PC-3 (cell line): ENCODE measurements around the gene REC114.

Source experiments
- EZH2 ChIP-seq: fragments of 300-600 bp; sonication (generic); IDR thresholded peaks from one replicate; pipeline ENCODE4 v1.6.1; 2017; ENCODE audit warnings: antibody characterized with exemption, mild to moderate bottlenecking, low read length; ENCODE audit not compliant: unreplicated experiment
- EZH2phosphoT487 ChIP-seq: fragments of 300-600 bp; sonication (generic); IDR thresholded peaks from 2 replicates; pipeline ENCODE4 v1.6.1; 2018; ENCODE audit warnings: mild to moderate bottlenecking, antibody characterized with exemption, low read length, borderline replicate concordance
- TF ChIP-seq, protein P1 (sequence below): fragments of 300-600 bp; sonication (generic); conservative IDR thresholded peaks from 2 replicates; pipeline ENCODE4 v1.5.1; 2017; ENCODE audit warnings: antibody characterized with exemption, low read depth, mild to moderate bottlenecking, low read length

DNA sequence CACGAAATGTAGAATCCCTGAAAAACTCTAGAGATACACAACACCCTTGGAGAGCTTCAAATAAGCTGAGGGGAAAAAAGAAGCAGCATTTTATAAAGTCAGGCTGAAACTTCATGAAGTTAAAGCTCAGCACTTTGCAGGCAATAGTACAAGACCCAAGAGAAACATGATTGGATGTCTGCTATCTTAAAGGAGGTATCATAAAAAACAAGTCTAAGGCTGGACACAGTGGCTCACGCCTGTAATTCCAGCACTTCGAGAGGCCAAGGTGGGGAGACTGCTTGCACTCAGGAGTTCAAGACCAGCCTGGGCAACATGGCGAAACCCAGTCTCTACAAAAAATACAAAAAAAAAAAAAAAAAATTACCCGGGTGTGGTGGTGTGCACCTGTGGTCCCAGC is 147.3 kb downstream of the REC114 start:
- TF ChIP-seq, protein P1, sequence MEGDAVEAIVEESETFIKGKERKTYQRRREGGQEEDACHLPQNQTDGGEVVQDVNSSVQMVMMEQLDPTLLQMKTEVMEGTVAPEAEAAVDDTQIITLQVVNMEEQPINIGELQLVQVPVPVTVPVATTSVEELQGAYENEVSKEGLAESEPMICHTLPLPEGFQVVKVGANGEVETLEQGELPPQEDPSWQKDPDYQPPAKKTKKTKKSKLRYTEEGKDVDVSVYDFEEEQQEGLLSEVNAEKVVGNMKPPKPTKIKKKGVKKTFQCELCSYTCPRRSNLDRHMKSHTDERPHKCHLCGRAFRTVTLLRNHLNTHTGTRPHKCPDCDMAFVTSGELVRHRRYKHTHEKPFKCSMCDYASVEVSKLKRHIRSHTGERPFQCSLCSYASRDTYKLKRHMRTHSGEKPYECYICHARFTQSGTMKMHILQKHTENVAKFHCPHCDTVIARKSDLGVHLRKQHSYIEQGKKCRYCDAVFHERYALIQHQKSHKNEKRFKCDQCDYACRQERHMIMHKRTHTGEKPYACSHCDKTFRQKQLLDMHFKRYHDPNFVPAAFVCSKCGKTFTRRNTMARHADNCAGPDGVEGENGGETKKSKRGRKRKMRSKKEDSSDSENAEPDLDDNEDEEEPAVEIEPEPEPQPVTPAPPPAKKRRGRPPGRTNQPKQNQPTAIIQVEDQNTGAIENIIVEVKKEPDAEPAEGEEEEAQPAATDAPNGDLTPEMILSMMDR = no peak
- TF ChIP-seq EZH2 (no peak), EZH2phosphoT487 (no peak)
